HG02943 (cell line): ENCODE data around the gene FAM171A1.

Source experiments
- ATAC-seq: cut with Tn5 transposase; IDR thresholded peaks from one replicate; pipeline ENCODE4 v1.9.1; 2021; ENCODE audit warnings: mild to moderate bottlenecking, low read depth, moderate library complexity; ENCODE audit not compliant: unreplicated experiment

FAM171A1 gene

GRCh38 chr10:15374566-15374965 is 3.5 kb upstream of the FAM171A1 start:
- no peak for ATAC-seq

DNA sequence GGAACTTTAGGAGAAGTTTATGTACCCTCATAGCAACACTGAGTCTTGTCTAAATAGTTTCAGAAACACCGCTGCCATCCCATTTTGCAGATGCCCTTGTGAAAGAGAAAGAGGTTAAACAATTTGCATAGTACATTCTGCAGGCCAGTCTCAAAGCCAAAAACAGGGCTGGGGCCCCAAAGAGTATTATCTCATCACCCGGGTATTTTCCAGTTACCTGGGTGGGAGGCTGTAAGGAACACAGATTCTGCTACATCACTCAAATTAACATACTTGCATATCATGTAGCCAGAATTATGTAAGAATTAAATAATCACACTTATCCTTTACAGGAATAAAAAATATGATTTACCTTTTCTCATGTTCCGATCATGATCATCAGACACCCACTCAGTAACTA is 3.1 kb upstream of the FAM171A1 start:
- ATAC-seq: no peak

DNA sequence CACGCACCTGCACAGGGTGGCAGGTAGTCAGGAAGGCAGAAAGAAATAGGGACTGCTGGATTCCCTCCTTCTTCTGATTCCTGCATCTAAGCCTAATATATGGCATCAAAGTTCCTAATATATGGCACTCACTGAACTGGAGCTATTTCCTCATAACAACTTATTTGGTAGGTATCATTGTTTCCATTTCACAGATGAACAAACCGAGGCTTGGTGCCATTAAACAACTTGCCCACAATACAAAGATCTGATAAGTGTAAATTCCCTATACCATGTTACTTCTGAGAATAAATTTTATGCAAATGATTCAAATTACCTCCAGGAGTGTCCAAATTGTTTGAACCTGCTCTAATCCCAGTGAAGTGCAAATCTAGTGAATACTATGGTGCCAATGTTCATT is 2.1 kb upstream of the FAM171A1 start:
- ATAC-seq: no peak

GRCh38 chr10:15370212-15370855 is 755 bp downstream of the FAM171A1 start:
- ATAC-seq: no peak

DNA sequence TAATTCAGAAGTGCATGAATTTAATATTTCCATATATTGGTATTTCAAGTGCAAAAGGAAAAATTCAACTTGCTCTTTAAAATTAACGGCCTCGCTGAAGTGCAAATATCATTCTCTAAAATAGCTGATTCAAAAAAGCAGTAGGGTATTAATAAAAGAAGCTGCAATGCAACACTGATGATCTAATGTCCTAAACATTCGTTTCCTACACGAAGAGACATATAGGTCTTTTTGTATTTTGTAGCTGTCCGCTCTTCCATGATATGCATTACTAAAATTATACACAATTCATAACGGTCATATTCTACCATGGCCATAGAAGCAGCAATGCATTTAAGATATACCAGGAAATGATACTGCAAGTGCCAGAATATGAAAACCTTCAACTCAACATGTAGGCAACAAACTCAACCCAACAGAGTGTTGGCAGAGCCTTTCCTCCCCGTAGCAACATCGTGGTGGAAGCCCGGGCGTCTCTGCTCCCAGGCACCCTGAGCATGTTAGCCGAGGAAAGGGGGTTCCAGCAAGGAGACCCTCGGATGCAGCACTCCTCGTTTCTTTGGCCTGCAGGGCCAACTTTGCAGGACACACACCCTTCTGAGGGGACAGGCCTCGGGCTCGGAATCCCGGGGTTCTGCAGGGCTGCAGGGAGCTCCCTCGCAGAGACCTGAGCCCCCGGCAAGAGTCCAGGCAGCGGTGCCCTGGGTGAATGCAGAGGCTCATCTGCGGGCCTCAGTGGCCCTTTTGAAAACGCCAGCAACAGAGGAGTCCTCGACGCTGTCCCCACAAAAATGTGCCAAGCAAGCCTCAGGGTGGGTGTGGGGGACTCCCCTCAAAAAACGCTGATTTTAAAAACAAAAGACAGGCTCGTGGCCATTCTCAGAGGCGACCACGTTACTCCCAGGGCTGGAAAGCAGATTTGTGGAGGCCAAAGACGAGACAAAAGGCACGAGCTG is 1.6 kb downstream of the FAM171A1 start:
- no peak for ATAC-seq

DNA sequence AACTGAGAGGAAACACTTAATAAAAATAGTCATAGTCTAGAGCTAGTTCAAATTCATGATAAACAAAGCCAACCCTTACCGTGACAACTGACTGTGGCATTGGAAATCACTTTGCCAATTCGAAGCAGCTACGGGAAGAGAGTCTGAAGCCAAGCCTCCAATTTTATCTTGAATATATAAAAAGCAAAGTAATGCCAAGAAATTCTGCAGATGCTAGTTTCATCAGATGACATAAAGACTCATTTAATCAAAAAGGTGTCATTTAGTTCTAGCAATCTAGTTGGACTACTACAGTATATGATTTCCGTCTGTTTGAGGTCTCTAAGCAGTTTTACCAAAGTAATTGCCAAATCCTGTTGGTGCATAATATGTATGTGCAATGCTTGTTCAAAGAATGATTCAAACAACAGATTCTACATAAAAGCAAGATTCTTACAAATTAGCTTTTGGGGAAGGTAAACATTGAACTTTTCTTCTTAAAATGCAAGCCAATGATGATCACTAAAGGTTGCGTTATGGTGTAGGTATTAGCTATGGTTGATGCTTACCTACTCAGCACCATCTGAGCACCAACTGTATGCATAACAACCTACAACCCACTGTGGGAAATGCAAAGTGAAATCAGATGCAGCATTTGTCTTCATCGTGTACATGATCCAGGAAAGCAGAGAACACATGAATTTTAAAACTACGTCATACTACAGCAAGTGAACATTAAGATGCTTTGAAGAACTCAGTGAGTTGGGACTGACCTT is 2.8 kb downstream of the FAM171A1 start:
- ATAC-seq: no peak

- no peak for ATAC-seq
Measured at GRCh38 chr10:15367296-15368085, 3.6 kb downstream of the FAM171A1 start.

DNA sequence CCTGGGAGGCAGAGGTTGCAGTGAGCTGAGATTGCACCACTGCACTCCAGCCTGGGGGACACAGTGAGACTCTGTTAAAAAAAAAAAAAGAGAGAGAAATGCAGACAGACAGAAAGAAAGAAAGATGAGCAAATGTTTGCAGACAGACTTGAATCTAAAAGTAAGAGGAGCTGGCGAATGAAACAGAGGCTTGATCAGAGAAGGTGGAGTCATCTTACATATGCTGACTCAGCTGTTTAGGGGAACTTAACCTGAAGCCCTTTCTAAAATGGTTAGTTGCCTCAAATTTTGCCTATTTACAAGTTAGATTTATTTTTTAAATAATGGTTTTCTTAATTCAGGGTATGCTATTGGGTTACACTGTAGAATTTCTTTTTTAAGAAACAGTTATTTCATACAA is 5.4 kb downstream of the FAM171A1 start:
- ATAC-seq: no peak

DNA sequence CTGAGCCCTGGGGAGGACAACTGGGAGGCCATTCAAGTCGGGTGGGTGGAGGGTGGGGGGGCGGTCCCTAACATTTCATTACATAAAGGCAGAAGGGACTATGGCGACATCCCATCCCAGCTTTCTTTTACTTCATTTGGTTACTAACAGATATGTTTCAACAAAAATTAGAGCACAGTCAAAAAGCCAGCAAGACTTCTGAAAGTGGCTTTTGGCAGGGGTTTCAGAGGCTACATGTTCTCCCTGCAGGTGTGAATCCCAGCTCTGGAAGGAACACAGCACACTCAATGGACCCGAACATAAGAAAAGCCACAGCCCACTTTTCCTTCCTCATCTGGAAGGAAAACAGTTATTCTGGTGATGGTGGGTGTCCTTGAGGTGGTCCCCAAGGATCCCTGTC is 7.1 kb downstream of the FAM171A1 start:
- no peak for ATAC-seq

DNA sequence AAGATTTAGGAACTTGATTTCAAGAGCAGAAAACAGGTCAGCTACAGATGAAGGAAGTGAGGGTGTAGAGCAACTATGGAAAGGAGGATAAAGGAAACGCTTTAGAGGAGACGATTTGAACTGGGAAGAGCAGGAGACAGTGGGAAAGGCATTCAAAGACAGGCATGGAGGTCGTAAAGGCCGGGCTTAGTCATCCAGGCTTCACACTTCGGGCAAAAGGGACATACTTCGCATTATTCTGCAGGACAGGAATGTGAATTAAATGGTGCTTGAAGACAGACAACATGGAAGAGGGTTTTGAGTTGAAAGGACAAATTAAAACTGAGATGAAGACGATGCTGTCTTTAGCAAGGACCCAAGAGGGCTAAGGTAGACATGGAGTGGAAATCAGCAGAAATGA is 8.1 kb downstream of the FAM171A1 start:
- no peak for ATAC-seq

GRCh38 chr10:15361131-15361530 is 10.0 kb downstream of the FAM171A1 start:
- ATAC-seq: no peak

GRCh38 chr10:15360566-15360965 is 10.5 kb downstream of the FAM171A1 start:
- ATAC-seq: no peak

DNA sequence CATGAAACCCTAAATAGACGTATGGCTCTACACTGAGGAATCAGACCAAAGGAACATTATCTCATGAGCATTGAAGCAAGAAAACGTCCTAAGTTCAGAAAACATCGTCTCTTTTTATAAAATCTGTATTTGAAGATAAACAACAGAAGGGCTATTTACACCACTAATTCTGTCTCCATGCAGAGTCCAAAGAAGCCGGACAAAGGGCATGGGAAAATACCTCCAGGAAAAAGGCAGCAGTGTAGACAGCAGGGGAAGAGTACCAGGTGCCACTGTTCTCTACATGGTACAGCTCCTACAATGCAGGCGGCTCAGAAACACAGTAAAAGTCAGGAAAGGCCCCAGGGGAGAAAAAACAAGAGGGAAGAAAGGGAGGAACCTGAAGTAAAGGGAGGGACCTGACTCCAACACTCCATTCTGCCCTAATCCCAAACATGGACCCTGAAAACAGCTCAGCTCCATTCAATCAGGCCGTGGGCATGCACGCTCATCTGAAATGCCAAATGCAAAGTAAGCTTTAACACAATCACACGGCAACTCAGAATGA is 17.5 kb downstream of the FAM171A1 start:
- ATAC-seq: no peak

GRCh38 chr10:15352836-15353235 is 18.3 kb downstream of the FAM171A1 start:
- no peak for ATAC-seq

- no peak for ATAC-seq
Measured at GRCh38 chr10:15352201-15352600, 18.9 kb downstream of the FAM171A1 start.

GRCh38 chr10:15351099-15351820 is 19.8 kb downstream of the FAM171A1 start:
- no peak for ATAC-seq

- ATAC-seq: no peak
Measured at GRCh38 chr10:15349112-15349511, 22.0 kb downstream of the FAM171A1 start.

- no peak for ATAC-seq
Measured at GRCh38 chr10:15348579-15348978, 22.5 kb downstream of the FAM171A1 start.

- ATAC-seq: no peak
Measured at GRCh38 chr10:15347150-15347549, 23.9 kb downstream of the FAM171A1 start.
